HepG2 (cell line): ENCODE data around the gene CMTM4. TPM values are rescaled to one million over a fixed set of nuclear protein-coding genes. Genes with fewer than 3 reads are reported as not detected.

Experiments
- ATAC-seq: fragments of 200-7000 bp; cut with Tn5 transposase; 3 replicates; pipeline ENCODE4 v1.9.1; 2020; ENCODE audit warnings: mild to moderate bottlenecking, moderate library complexity
- BruUV-seq: library from RNA; stranded (reverse); fragments of 400-500 nt; replicated peaks from 2 replicates; lab custom pipeline; 2021; lab: Mats Ljungman, UMichigan
- CTCF ChIA-PET: fragments of 300-600 bp; formaldehyde crosslinking; extraction: SDS; loops from one replicate; lab custom pipeline; 2021; ENCODE audit warnings: low total read pairs, inconsistent platforms, low intra/inter-chr PET ratio; lab: Yijun Ruan, JAX
- POLR2A ChIA-PET: fragments of 350-600 bp; sonication (Branson Sonifier 250); formaldehyde crosslinking; loops from one replicate; lab custom pipeline; 2020; ENCODE audit warnings: antibody characterized with exemption, inconsistent platforms; lab: Yijun Ruan, JAX
- DNase-seq: peaks from one replicate; pipeline ENCODE4 v3.0.0-alpha.2; 2015; ENCODE audit warnings: low spot score
- FAIRE-seq: peaks from 3 replicates; lab custom pipeline; 2011; peaks lifted over from hg19 to GRCh38; lab: Jason Lieb, UNC
- H2AFZ ChIP-seq: one replicate; pipeline ENCODE4 v1.6.1; 2011; ENCODE audit warnings: low read length, inconsistent platforms
- H3K27ac ChIP-seq: fragments of 300-600 bp; 3 replicates; pipeline ENCODE4 v1.8.0; 2011; ENCODE audit warnings: mixed run types, mild to moderate bottlenecking, mixed read lengths, low read length, inconsistent platforms; ENCODE audit not compliant: insufficient read depth; ENCODE audit errors: extremely low read length
- H3K27me3 ChIP-seq, 2 experiments: fragments of 200-600 bp in 1 of 2; 2 replicates in 1 of 2; 3 replicates in 1 of 2; pipeline versions ENCODE4 v1.6.0 to v1.8.0; 2011; ENCODE audit warnings: low read length in 2 of 2, mild to moderate bottlenecking in 2 of 2, moderate library complexity in 2 of 2, inconsistent platforms in 1 of 2; ENCODE audit not compliant: insufficient read depth in 2 of 2, control insufficient read depth in 1 of 2
- H3K36me3 ChIP-seq, 2 experiments: fragments of 200-600 bp in 1 of 2; replicated peaks in 1 of 2; 2 replicates in 1 of 2; 3 replicates in 1 of 2; pipeline versions ENCODE4 v1.5.1 to v1.8.0; 2011; ENCODE audit warnings: low read length in 2 of 2, inconsistent platforms in 1 of 2; ENCODE audit not compliant: insufficient read depth in 2 of 2, control insufficient read depth in 1 of 2
- H3K4me1 ChIP-seq: 2 replicates; pipeline ENCODE4 v1.5.1; 2012; ENCODE audit warnings: low read length, inconsistent platforms; ENCODE audit not compliant: insufficient read depth
- H3K4me2 ChIP-seq: 2 replicates; pipeline ENCODE4 v1.6.0; 2011; ENCODE audit warnings: low read depth, low read length, inconsistent platforms
- H3K4me3 ChIP-seq, 3 experiments: fragments of 200-600 bp in 1 of 3; sonication (generic), shearing (Covaris generic) in 1 of 3; replicated peaks in 1 of 3; 2 replicates each; pipeline ENCODE4 v1.5.1; 2011 to 2016; ENCODE audit warnings: low read length in 3 of 3, inconsistent platforms in 2 of 3, low read depth in 2 of 3, mild to moderate bottlenecking in 2 of 3, control low read depth in 1 of 3, mixed read lengths in 1 of 3; ENCODE audit not compliant: insufficient read depth in 1 of 3
- H3K79me2 ChIP-seq: one replicate; pipeline ENCODE4 v1.6.1; 2011; ENCODE audit warnings: low read length, inconsistent platforms; ENCODE audit not compliant: insufficient read depth
- H3K9ac ChIP-seq: 2 replicates; pipeline ENCODE4 v1.6.0; 2011; ENCODE audit warnings: mild to moderate bottlenecking, low read depth, low read length, inconsistent platforms; ENCODE audit not compliant: insufficient read depth
- H3K9me3 ChIP-seq: 2 replicates; pipeline ENCODE4 v1.5.1; 2012; ENCODE audit warnings: mild to moderate bottlenecking, low read length
- H4K20me1 ChIP-seq: 2 replicates; pipeline ENCODE4 v1.6.0; 2011; ENCODE audit warnings: inconsistent platforms, mild to moderate bottlenecking, low read length, moderate library complexity; ENCODE audit not compliant: insufficient read depth
- ASH2L ChIP-seq: fragments of 300-600, 200-600 bp; sonication (generic); IDR thresholded peaks from 2 replicates; pipeline ENCODE4 v1.7.0; 2017; ENCODE audit warnings: low read depth, mild to moderate bottlenecking, moderate library complexity, mixed read lengths, low read length; ENCODE audit not compliant: insufficient read length
- E2F5 ChIP-seq: sonication (generic); formaldehyde crosslinking; conservative IDR thresholded peaks from 2 replicates; pipeline ENCODE4 v1.4.0; 2020; ENCODE audit warnings: missing genetic modification reagents
- FOXJ3 ChIP-seq: sonication (generic); formaldehyde crosslinking; IDR thresholded peaks from 2 replicates; pipeline ENCODE4 v1.4.0; 2020; ENCODE audit warnings: missing genetic modification reagents, mild to moderate bottlenecking, borderline replicate concordance
- HNF4A ChIP-seq: sonication (generic); formaldehyde crosslinking; IDR thresholded peaks from 2 replicates; pipeline ENCODE4 v1.4.0; 2020; ENCODE audit warnings: missing genetic modification reagents
- IRX3 ChIP-seq: sonication (generic); formaldehyde crosslinking; IDR thresholded peaks from 2 replicates; pipeline ENCODE4 v1.8.1; 2023; ENCODE audit warnings: mild to moderate bottlenecking, low read depth, missing genetic modification reagents, borderline replicate concordance
- KLF11 ChIP-seq: IDR thresholded peaks from 2 replicates; pipeline ENCODE4 v1.6.1; 2016; ENCODE audit warnings: missing compliant biosample characterization
- RARA ChIP-seq: IDR thresholded peaks from 2 replicates; pipeline ENCODE4 v1.6.1; 2016; ENCODE audit warnings: missing genetic modification reagents, missing compliant biosample characterization
- SIN3B ChIP-seq: fragments of 150-350 bp; IDR thresholded peaks from 2 replicates; pipeline ENCODE4 v1.6.1; 2014; ENCODE audit warnings: low read length
- SMARCC2 ChIP-seq: fragments of 450-650 bp; IDR thresholded peaks from 2 replicates; pipeline ENCODE4 v1.6.1; 2017; ENCODE audit warnings: antibody characterized with exemption, mild to moderate bottlenecking
- STAT6 ChIP-seq: sonication (generic); formaldehyde crosslinking; IDR thresholded peaks from 2 replicates; pipeline ENCODE4 v1.4.0; 2020; ENCODE audit warnings: missing genetic modification reagents, mild to moderate bottlenecking, borderline replicate concordance
- TEF ChIP-seq: sonication (generic); formaldehyde crosslinking; IDR thresholded peaks from 2 replicates; pipeline ENCODE4 v1.5.0; 2020; ENCODE audit warnings: missing genetic modification reagents
- ZFAT ChIP-seq: sonication (generic); formaldehyde crosslinking; conservative IDR thresholded peaks from 2 replicates; pipeline ENCODE4 v1.8.1; 2023; ENCODE audit warnings: missing genetic modification reagents, inconsistent platforms
- ZNF326 ChIP-seq: sonication (generic); formaldehyde crosslinking; IDR thresholded peaks from 2 replicates; pipeline ENCODE4 v1.4.0; 2020; ENCODE audit warnings: missing genetic modification reagents, borderline replicate concordance
- WGBS: methylation state at CpG from one replicate; pipeline ENCODE4 v1.1.6; 2017; ENCODE audit warnings: low lambda C conversion rate; 5-methylcytosine and 5-hydroxymethylcytosine counted together
- in situ Hi-C: cut with HindIII; loops from 2 replicates; pipeline ENCODE4 v1.10.0; 2017; ENCODE audit warnings: low pct_unique_long_range_greater_than_20kb; ENCODE audit not compliant: extremely low pct_ligation_motif_present
- intact Hi-C: fragments of 100-400 bp; cut with micrococcal nuclease; formaldehyde crosslinking; loops from one replicate; pipeline ENCODE4 v1.10.0; 2022; ENCODE audit not compliant: unreplicated experiment
- polyA plus RNA-seq, 8 experiments: library from polyadenylated mRNA; depleted of rRNA in 3 of 8; stranded (reverse) in 7 of 8; unstranded in 1 of 8; fragments of >200 nt; fragmentation: Illumina TruSeq in 4 of 8; extraction: Trizol in 4 of 8; gene quantifications; 2 replicates each; pipeline versions ENCODE4 v1.2.1 to v1.2.3, GENCODE V29; 2011 to 2016; ENCODE audit warnings: low read depth in 4 of 8, missing spikeins in 1 of 8, mixed read lengths in 1 of 8; ENCODE audit not compliant: insufficient read depth in 1 of 8
- total RNA-seq, 5 experiments: library from RNA; depleted of rRNA; stranded (reverse); fragments of >200 nt; fragmentation: Illumina TruSeq; extraction: Trizol; gene quantifications; 2 replicates each; pipeline ENCODE4 v1.2.3, GENCODE V29; 2016; ENCODE audit warnings: low read depth in 1 of 5

Gene CMTM4
- total and polyA plus RNA-seq, 2 of the 13 experiments (the other 11 are each of a cell fraction or from before 2014, with no cell fraction given), result 32.0 to 36.3 TPM

DNA sequence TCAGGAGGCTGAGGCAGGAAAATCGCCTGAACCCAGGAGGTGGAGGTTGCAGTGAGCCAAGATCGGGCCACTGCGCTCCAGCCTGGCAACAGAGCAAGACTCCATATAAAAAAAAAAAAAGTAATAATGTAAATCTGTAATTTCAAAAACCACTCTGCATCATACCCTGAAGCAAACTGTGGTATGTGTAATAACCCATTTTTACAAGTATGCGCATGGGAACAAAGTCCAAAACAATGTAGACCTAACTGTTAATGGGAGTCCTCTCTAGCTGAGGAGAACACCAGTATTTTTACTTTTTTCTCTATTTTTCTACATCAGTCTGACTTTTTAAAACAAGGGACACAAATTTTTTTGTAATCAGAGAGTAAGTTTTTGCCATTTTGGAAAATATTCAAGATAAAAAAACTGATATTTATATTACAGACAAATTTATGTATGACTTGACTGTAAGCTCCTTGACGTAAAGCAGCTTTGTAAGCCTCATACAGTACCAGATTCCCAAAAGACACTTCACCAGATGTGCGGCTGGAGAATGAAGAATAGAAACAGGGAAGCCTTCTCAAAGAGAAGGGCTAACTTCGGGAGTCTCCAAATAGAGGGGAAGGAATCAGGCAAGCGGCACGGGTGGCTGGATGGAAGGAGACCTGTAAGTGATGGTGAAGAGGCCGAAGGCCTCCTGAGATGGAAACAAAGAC lies 25.7 kb downstream of the CMTM4 start:
- intact Hi-C loops (no loop called here), in situ Hi-C loops (no loop called here)
- no peak overlapping the region for H3K27ac ChIP-seq
- no peak overlapping the region for H3K4me2 ChIP-seq
- no peaks in the 10 kb centered on the region for H3K27me3 ChIP-seq
- H3K4me1 ChIP-seq, result no peaks in the 10 kb centered on the region
- WGBS, result 96% methylated on average over 10 of the region's 10 CpGs
- no peak overlapping the region for H3K4me3 ChIP-seq
- no peak overlapping the region for H2AFZ ChIP-seq
- ChIA-PET CTCF (no interaction called here), POLR2A (no interaction called here)
- H4K20me1 ChIP-seq, result no peaks in the 10 kb centered on the region; the same call in 1 of the 2 replicates
- FAIRE-seq (no peak), DNase-seq (no peak), ATAC-seq (no peak)
- H3K9me3 ChIP-seq, result no peaks in the 10 kb centered on the region
- BruUV-seq, result no TSS peak
- H3K9ac ChIP-seq, result no peak overlapping the region
- no peaks in the 10 kb centered on the region for H3K79me2 ChIP-seq
- no peaks in the 10 kb centered on the region for H3K36me3 ChIP-seq
- TF ChIP-seq IRX3 (CRISPR knock-in tag), result no peak
- peak; percentile 8; the same call in 1 of the 2 replicates for TF ChIP-seq HNF4A

DNA sequence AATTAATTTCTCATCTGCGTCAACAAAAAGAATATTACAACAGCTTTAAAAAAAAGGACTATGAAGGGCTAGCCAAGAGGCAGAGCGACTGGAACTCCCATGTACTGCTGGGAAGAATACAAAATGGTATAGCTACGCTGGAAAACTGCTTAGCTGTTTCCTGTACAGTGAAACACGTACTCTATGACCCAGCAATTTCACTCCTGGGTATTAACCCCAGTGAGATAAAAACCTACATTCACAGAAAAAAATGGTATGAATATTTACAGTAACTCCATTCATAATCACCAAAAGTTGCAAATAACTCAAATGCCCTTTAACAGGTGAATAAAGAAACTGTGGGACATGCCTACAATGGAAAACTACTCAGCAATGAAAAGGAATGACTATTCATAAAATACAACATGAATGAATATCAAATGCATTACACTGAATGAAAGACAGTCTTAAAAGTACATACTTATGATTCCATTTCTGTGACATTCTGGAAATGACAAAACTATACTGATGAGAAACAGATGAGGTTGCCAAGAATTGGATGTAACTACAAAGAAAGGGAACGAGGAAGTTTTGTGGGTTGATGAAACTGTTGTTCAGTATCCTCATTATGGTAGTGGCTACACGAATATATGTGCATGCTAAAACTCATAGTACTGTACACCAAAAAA lies 27.6 kb downstream of the CMTM4 start:
- H3K4me1 ChIP-seq, result no peaks in the 10 kb centered on the region
- H3K27ac ChIP-seq, result no peak overlapping the region
- ChIA-PET CTCF (no interaction called here), POLR2A (interaction anchor here (0.7 kb wide), 1 partner anchor 36 kb away, joined by 4 read pairs; no protein-coding TSS in a partner anchor)
- no peaks in the 10 kb centered on the region for H3K9me3 ChIP-seq
- no peak overlapping the region for H3K9ac ChIP-seq
- intact Hi-C loops, result no loop called here
- no peaks in the 10 kb centered on the region for H3K27me3 ChIP-seq
- H3K4me3 ChIP-seq, result no peak overlapping the region
- DNase-seq, result no peak
- H4K20me1 ChIP-seq, result no peaks in the 10 kb centered on the region
- H3K4me2 ChIP-seq, result no peak overlapping the region
- H3K79me2 ChIP-seq, result no peaks in the 10 kb centered on the region
- 94% methylated on average over 6 of the region's 6 CpGs for WGBS
- BruUV-seq, result no TSS peak
- no peaks in the 10 kb centered on the region for H3K36me3 ChIP-seq
- in situ Hi-C loops, result no loop called here
- no peak for ATAC-seq
- H2AFZ ChIP-seq, result no peak overlapping the region
- FAIRE-seq, result no peak
- TF ChIP-seq SIN3B, result no peak
- no peak for TF ChIP-seq KLF11 (CRISPR knock-in tag)
- TF ChIP-seq ZNF326 (CRISPR knock-in tag), result no peak
- no peak for TF ChIP-seq TEF
- no peak for TF ChIP-seq SMARCC2
- no peak for TF ChIP-seq FOXJ3 (CRISPR knock-in tag)
- no peak for TF ChIP-seq E2F5
- TF ChIP-seq ZFAT, result no peak
- no peak for TF ChIP-seq RARA (CRISPR knock-in tag)
- TF ChIP-seq STAT6 (CRISPR knock-in tag), result no peak
- no peak for TF ChIP-seq ASH2L
